ENCODE results near the gene TMCO1.

TMCO1 gene

GRCh38 chr1:165763442-165763841, 5.2 kb downstream of the TMCO1 start:
- H3K4me3 ChIP-seq (ENCODE audit: low read depth, low read length): no peak overlapping the region
- no peak for TF ChIP-seq CTCF (IDR thresholded peaks at IDR 0.05; ENCODE audit: low read depth, low read length, missing control alignments)
- DNase-seq (ENCODE audit: low read depth): no peak
- in situ Hi-C loops (cut with HindIII; ENCODE audit: low sequenced_read_pairs): no loop called here

- H3K4me3 ChIP-seq (ENCODE audit: low read depth, low read length): no peak overlapping the region
- TF ChIP-seq CTCF (IDR thresholded peaks at IDR 0.05; ENCODE audit: low read depth, low read length, missing control alignments): no peak
- DNase-seq (ENCODE audit: low read depth): no peak
- in situ Hi-C loops (cut with HindIII; ENCODE audit: low sequenced_read_pairs): no loop called here
These were observed 5.9 kb downstream of the TMCO1 start for GRCh38 chr1:165762725-165763124.

- in situ Hi-C loops (cut with HindIII; ENCODE audit: low sequenced_read_pairs): no loop called here
- TF ChIP-seq CTCF (IDR thresholded peaks at IDR 0.05; ENCODE audit: low read depth, low read length, missing control alignments): no peak
- no peak overlapping the region for H3K4me3 ChIP-seq (ENCODE audit: low read depth, low read length)
These were observed 9.6 kb downstream of the TMCO1 start for GRCh38 chr1:165759095-165759494.

GRCh38 chr1:165755393-165756010, 13.2 kb downstream of the TMCO1 start:
- TF ChIP-seq CTCF (IDR thresholded peaks at IDR 0.05; ENCODE audit: low read depth, low read length, missing control alignments): no peak
- no peak overlapping the region for H3K4me3 ChIP-seq (ENCODE audit: low read depth, low read length)
- in situ Hi-C loops (cut with HindIII; ENCODE audit: low sequenced_read_pairs): no loop called here
- DNase-seq (ENCODE audit: low read depth): no peak

More at GRCh38 chr1:165759095-165759494, 9.6 kb downstream of the TMCO1 start:
- no peak for DNase-seq (ENCODE audit: low read depth)

GRCh38 chr1:165753934-165754333, 14.7 kb downstream of the TMCO1 start:
- no peak overlapping the region for H3K4me3 ChIP-seq (ENCODE audit: low read depth, low read length)
- in situ Hi-C loops (cut with HindIII; ENCODE audit: low sequenced_read_pairs): no loop called here
- TF ChIP-seq CTCF (IDR thresholded peaks at IDR 0.05; ENCODE audit: low read depth, low read length, missing control alignments): no peak
- DNase-seq (ENCODE audit: low read depth): no peak

GRCh38 chr1:165748550-165748949, 20.1 kb downstream of the TMCO1 start:
- in situ Hi-C loops (cut with HindIII; ENCODE audit: low sequenced_read_pairs): no loop called here
- TF ChIP-seq CTCF (IDR thresholded peaks at IDR 0.05; ENCODE audit: low read depth, low read length, missing control alignments): no peak
- DNase-seq (ENCODE audit: low read depth): no peak

More at GRCh38 chr1:165748550-165748949, 20.1 kb downstream of the TMCO1 start:
- no peak overlapping the region for H3K4me3 ChIP-seq (ENCODE audit: low read depth, low read length)
